ENCODE results near the gene DLGAP1. TPM values are rescaled to one million over a fixed set of nuclear protein-coding genes. Genes with fewer than 3 reads are reported as not detected.

The DLGAP1 gene
- total RNA-seq, 1 donor from 2014 or later: 18.5 TPM

GRCh38 chr18:4394700-4395099 is 60.4 kb downstream of the DLGAP1 start:
- no peak overlapping the region for H3K27ac ChIP-seq
- H2AFZ ChIP-seq (replicated peaks): no peak overlapping the region
- DNase-seq (ENCODE audit: low spot score): no peak
- H3K4me3 ChIP-seq: no peak overlapping the region
- Mint-ChIP-seq H3K27ac (no peak overlapping the region), H3K36me3 (no peaks in the 10 kb centered on the region), H3K4me1 (no peaks in the 10 kb centered on the region), H3K27me3 (ENCODE audit: insufficient read depth, low read depth) (peaks cover 3% of the 10 kb centered on the region), H3K9me3 (no peaks in the 10 kb centered on the region), H3K4me3 (no peak overlapping the region)
- no peaks in the 10 kb centered on the region for H3K4me1 ChIP-seq
- no peaks in the 10 kb centered on the region for H3K9me3 ChIP-seq (ENCODE audit: low read depth)
- H3K27me3 ChIP-seq: no peaks in the 10 kb centered on the region
- no peaks in the 10 kb centered on the region for H3K36me3 ChIP-seq
- H3K9ac ChIP-seq: no peak overlapping the region
- no peak for TF ChIP-seq EZH2phosphoT487 (IDR thresholded peaks at IDR 0.05)
- TF ChIP-seq, protein P1, sequence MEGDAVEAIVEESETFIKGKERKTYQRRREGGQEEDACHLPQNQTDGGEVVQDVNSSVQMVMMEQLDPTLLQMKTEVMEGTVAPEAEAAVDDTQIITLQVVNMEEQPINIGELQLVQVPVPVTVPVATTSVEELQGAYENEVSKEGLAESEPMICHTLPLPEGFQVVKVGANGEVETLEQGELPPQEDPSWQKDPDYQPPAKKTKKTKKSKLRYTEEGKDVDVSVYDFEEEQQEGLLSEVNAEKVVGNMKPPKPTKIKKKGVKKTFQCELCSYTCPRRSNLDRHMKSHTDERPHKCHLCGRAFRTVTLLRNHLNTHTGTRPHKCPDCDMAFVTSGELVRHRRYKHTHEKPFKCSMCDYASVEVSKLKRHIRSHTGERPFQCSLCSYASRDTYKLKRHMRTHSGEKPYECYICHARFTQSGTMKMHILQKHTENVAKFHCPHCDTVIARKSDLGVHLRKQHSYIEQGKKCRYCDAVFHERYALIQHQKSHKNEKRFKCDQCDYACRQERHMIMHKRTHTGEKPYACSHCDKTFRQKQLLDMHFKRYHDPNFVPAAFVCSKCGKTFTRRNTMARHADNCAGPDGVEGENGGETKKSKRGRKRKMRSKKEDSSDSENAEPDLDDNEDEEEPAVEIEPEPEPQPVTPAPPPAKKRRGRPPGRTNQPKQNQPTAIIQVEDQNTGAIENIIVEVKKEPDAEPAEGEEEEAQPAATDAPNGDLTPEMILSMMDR (IDR thresholded peaks at IDR 0.05): no peak
- TF ChIP-seq EZH2 (IDR thresholded peaks at IDR 0.05): no peak
- peaks cover 68% of the 10 kb centered on the region for H3K79me2 ChIP-seq (ENCODE audit: low read depth)
- no peaks in the 10 kb centered on the region for H3F3A ChIP-seq (ENCODE audit: low read depth)
- no peaks in the 10 kb centered on the region for H4K20me1 ChIP-seq (ENCODE audit: low read depth)
- H3K4me2 ChIP-seq: no peak overlapping the region

- H3F3A ChIP-seq (ENCODE audit: low read depth): no peaks in the 10 kb centered on the region
- DNase-seq (ENCODE audit: low spot score): no peak
Observed at GRCh38 chr18:4391859-4392258, 63.2 kb downstream of the DLGAP1 start.

DNA sequence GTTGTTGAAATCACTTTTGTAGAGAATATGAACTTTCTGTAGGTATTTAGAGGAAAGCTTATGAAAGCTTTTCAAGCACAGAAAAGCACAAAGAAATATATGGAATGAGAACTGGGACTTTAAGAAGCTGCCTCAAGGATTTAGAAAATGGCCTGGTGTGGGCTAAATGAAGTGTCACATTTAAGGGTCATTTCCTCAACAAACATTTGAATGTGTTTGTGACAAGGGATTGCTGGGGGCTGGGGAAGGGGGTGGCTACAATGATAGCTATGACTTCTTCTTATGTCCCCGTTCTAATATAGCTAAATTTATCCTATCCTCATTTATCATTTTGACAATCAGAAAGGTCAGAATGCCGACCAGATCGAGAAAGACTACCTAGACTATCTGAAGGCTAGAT is 69.2 kb downstream of the DLGAP1 start:
- Mint-ChIP-seq H3K4me1 (peaks cover 3% of the 10 kb centered on the region), H3K36me3 (no peaks in the 10 kb centered on the region), H3K27ac (no peak overlapping the region), H3K27me3 (ENCODE audit: insufficient read depth, low read depth) (peaks cover 2% of the 10 kb centered on the region), H3K4me3 (no peak overlapping the region), H3K9me3 (no peaks in the 10 kb centered on the region)
- Histone ChIP-seq H2AFZ (replicated peaks) (no peak overlapping the region), H3K36me3 (no peaks in the 10 kb centered on the region), H3K4me3 (no peak overlapping the region), H3K9me3 (ENCODE audit: low read depth) (no peaks in the 10 kb centered on the region), H3F3A (ENCODE audit: low read depth) (no peaks in the 10 kb centered on the region), H3K4me2 (no peak overlapping the region), H3K79me2 (ENCODE audit: low read depth) (peaks cover 44% of the 10 kb centered on the region), H3K27me3 (no peaks in the 10 kb centered on the region), H3K4me1 (peaks cover 31% of the 10 kb centered on the region), H3K27ac (no peak overlapping the region), H4K20me1 (ENCODE audit: low read depth) (no peaks in the 10 kb centered on the region), H3K9ac (no peak overlapping the region)
- no peak for DNase-seq (ENCODE audit: low spot score)
- TF ChIP-seq EZH2phosphoT487 (IDR thresholded peaks at IDR 0.05) (no peak), EZH2 (IDR thresholded peaks at IDR 0.05) (no peak)
- TF ChIP-seq, protein P1 (IDR thresholded peaks at IDR 0.05): no peak

More at GRCh38 chr18:4391859-4392258, 63.2 kb downstream of the DLGAP1 start:
- no peak overlapping the region for H3K4me3 ChIP-seq
- peaks cover 56% of the 10 kb centered on the region for H3K79me2 ChIP-seq (ENCODE audit: low read depth)
- no peaks in the 10 kb centered on the region for H3K27me3 ChIP-seq
- Mint-ChIP-seq H3K36me3 (no peaks in the 10 kb centered on the region), H3K27me3 (ENCODE audit: insufficient read depth, low read depth) (peaks cover 3% of the 10 kb centered on the region), H3K4me1 (no peaks in the 10 kb centered on the region), H3K9me3 (no peaks in the 10 kb centered on the region), H3K4me3 (no peak overlapping the region), H3K27ac (no peak overlapping the region)
- H3K9ac ChIP-seq: no peak overlapping the region
- no peak for TF ChIP-seq EZH2 (IDR thresholded peaks at IDR 0.05)
- TF ChIP-seq, protein P1 (IDR thresholded peaks at IDR 0.05): no peak
- TF ChIP-seq EZH2phosphoT487 (IDR thresholded peaks at IDR 0.05): no peak
- H3K36me3 ChIP-seq: no peaks in the 10 kb centered on the region
- H4K20me1 ChIP-seq (ENCODE audit: low read depth): no peaks in the 10 kb centered on the region
- no peak overlapping the region for H3K27ac ChIP-seq
- H2AFZ ChIP-seq (replicated peaks): no peak overlapping the region
- no peaks in the 10 kb centered on the region for H3K4me1 ChIP-seq
- no peak overlapping the region for H3K4me2 ChIP-seq
- H3K9me3 ChIP-seq (ENCODE audit: low read depth): no peaks in the 10 kb centered on the region
